Hepatocyte (in vitro differentiated cells): ENCODE results near the gene CREBL2.

ENCODE experiments used
- EZH2 ChIP-seq: fragments of 200-600 bp; sonication (generic); IDR thresholded peaks from 2 replicates; pipeline ENCODE4 v1.6.1; 2016; ENCODE audit warnings: antibody characterized with exemption, mild to moderate bottlenecking, borderline replicate concordance
- EZH2phosphoT487 ChIP-seq: fragments of 200-600 bp; sonication (generic); IDR thresholded peaks from one replicate; pipeline ENCODE4 v1.6.1; 2018; ENCODE audit warnings: antibody characterized with exemption, mild to moderate bottlenecking, low read depth, moderate library complexity; ENCODE audit not compliant: unreplicated experiment, severe bottlenecking
- TF ChIP-seq, protein P1 (sequence below): fragments of 200-600 bp; sonication (generic); IDR thresholded peaks from 2 replicates; pipeline ENCODE4 v1.5.1; 2016; ENCODE audit warnings: antibody characterized with exemption, mild to moderate bottlenecking; ENCODE audit not compliant: poor library complexity

DNA sequence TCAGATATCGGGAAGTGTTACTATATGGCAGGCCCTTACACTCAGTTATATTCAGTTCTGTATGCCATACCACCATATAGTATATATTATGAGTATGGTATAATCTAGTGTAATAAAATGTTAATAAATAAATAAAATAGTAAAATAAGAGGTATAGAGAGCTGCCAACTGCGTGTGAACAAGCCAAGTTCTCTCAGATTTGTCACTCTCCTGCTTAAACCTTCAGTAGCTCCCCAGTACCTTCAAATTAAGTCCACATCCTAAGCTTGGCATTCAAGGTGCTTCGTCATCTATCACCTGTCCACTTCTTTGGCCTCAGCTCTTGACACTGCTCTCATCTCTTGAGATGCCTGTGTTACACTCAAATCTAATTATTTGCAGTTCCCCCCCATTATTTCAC lies 12.8 kb upstream of the CREBL2 start:
- no peak for TF ChIP-seq EZH2
- TF ChIP-seq, protein P1, sequence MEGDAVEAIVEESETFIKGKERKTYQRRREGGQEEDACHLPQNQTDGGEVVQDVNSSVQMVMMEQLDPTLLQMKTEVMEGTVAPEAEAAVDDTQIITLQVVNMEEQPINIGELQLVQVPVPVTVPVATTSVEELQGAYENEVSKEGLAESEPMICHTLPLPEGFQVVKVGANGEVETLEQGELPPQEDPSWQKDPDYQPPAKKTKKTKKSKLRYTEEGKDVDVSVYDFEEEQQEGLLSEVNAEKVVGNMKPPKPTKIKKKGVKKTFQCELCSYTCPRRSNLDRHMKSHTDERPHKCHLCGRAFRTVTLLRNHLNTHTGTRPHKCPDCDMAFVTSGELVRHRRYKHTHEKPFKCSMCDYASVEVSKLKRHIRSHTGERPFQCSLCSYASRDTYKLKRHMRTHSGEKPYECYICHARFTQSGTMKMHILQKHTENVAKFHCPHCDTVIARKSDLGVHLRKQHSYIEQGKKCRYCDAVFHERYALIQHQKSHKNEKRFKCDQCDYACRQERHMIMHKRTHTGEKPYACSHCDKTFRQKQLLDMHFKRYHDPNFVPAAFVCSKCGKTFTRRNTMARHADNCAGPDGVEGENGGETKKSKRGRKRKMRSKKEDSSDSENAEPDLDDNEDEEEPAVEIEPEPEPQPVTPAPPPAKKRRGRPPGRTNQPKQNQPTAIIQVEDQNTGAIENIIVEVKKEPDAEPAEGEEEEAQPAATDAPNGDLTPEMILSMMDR: no peak
- TF ChIP-seq EZH2phosphoT487: no peak
